Neural cell (in vitro differentiated cells): ENCODE data around the gene DRAM1.

Experiments
- EP300 ChIP-seq: fragments of 450-650 bp; conservative IDR thresholded peaks from 2 replicates; pipeline ENCODE4 v1.6.1; 2014; ENCODE audit warnings: antibody characterized with exemption, mild to moderate bottlenecking, moderate library complexity; ENCODE audit not compliant: poor library complexity, severe bottlenecking
- EZH2 ChIP-seq: fragments of 200-600, 300-800 bp; shearing (Covaris generic), sonication (generic); IDR thresholded peaks from 2 replicates; pipeline ENCODE4 v1.6.1; 2014; ENCODE audit warnings: antibody characterized with exemption, low read length, borderline replicate concordance, mild to moderate bottlenecking; ENCODE audit not compliant: insufficient read depth, poor library complexity, severe bottlenecking
- MXI1 ChIP-seq: fragments of 450-650 bp; conservative IDR thresholded peaks from 2 replicates; pipeline ENCODE4 v1.6.1; 2014; ENCODE audit warnings: antibody characterized with exemption, mild to moderate bottlenecking; ENCODE audit not compliant: poor library complexity, severe bottlenecking
- POLR2AphosphoS5 ChIP-seq: IDR thresholded peaks from 2 replicates; pipeline ENCODE4 v1.6.1; 2012
- RAD21 ChIP-seq: fragments of 450-650 bp; conservative IDR thresholded peaks from 2 replicates; pipeline ENCODE4 v1.6.1; 2014; ENCODE audit warnings: antibody characterized with exemption, mild to moderate bottlenecking, moderate library complexity
- REST ChIP-seq: IDR thresholded peaks from 2 replicates; pipeline ENCODE4 v1.6.1; 2012; ENCODE audit warnings: borderline replicate concordance
- TAF1 ChIP-seq: IDR thresholded peaks from 2 replicates; pipeline ENCODE4 v1.6.1; 2012; ENCODE audit warnings: low read depth
- TF ChIP-seq, protein P1 (sequence below): fragments of 450-650 bp; IDR thresholded peaks from 2 replicates; pipeline ENCODE4 v1.5.1; 2014; ENCODE audit warnings: antibody characterized with exemption, mild to moderate bottlenecking, moderate library complexity; ENCODE audit not compliant: poor library complexity, severe bottlenecking

DNA sequence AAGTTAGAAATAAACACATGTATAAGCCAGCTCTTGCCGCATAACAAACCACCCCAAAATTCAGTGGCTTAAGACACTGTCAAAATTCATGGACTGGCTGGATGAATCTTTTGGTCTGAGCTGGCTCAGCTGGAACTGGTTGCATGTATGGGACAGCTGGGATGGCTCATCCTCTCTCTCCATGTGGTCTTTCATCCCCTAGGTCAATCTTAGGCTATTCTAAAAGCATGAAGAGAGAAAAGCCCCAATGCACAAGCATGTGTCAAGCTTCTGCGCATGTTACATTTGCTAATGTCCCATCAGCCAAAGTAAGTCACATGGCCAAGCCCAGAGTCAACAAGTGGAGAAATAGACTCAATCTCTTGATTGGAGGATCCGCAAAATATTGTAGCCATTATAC lies 71.0 kb downstream of the DRAM1 start:
- TF ChIP-seq POLR2AphosphoS5 (no peak), REST (no peak), EZH2 (no peak), EP300 (no peak), MXI1 (no peak), TAF1 (no peak), RAD21 (no peak)
- TF ChIP-seq, protein P1, sequence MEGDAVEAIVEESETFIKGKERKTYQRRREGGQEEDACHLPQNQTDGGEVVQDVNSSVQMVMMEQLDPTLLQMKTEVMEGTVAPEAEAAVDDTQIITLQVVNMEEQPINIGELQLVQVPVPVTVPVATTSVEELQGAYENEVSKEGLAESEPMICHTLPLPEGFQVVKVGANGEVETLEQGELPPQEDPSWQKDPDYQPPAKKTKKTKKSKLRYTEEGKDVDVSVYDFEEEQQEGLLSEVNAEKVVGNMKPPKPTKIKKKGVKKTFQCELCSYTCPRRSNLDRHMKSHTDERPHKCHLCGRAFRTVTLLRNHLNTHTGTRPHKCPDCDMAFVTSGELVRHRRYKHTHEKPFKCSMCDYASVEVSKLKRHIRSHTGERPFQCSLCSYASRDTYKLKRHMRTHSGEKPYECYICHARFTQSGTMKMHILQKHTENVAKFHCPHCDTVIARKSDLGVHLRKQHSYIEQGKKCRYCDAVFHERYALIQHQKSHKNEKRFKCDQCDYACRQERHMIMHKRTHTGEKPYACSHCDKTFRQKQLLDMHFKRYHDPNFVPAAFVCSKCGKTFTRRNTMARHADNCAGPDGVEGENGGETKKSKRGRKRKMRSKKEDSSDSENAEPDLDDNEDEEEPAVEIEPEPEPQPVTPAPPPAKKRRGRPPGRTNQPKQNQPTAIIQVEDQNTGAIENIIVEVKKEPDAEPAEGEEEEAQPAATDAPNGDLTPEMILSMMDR: no peak
